AG09319 (cell line): ENCODE data around the gene SCAF11.

Source experiments
- DNase-seq: peaks from one replicate; pipeline ENCODE4 v3.0.0-alpha.2; 2010; ENCODE audit warnings: low read depth; ENCODE audit errors: extremely low read depth
- CTCF ChIP-seq: IDR thresholded peaks from 2 replicates; pipeline ENCODE4 v1.5.1; 2011; ENCODE audit warnings: low read depth, mild to moderate bottlenecking, inconsistent platforms, low read length, moderate library complexity

Gene SCAF11

DNA sequence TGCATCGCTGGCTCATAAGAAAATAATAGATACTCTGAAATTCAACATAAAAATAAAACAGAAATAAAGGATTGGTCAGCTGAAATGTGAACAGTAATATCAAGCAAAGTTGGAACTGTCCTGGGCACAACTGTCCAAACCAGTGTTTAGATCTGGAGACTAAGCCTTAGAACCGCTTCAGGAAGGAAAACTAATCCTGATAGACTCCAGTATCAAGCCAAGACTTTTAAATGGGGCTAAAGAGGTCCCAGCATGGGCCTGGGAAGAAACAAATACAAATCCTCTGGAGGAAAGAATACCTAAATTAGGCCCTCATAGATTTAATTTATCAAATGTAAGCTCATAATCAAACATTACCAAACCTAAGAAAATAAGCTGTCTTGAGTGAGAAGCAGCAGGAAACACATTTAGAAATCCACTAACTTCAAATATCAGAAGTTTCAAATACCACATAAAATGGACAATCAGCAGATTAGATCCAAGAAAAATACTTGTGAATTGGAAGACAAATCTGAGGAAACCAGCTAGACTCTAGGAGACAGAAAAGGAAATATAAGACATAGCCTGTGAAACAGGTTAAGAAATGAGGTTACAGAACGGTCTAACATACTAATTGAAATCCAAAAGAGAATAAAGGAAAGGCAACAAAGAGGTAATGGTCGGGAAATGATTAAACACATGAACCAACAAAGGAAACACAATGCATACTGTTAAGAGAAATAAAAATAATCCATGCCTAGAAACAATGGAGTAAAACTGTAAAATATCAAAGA is 27.6 kb downstream of the SCAF11 start:
- TF ChIP-seq CTCF = no peak
- DNase-seq = no peak

DNA sequence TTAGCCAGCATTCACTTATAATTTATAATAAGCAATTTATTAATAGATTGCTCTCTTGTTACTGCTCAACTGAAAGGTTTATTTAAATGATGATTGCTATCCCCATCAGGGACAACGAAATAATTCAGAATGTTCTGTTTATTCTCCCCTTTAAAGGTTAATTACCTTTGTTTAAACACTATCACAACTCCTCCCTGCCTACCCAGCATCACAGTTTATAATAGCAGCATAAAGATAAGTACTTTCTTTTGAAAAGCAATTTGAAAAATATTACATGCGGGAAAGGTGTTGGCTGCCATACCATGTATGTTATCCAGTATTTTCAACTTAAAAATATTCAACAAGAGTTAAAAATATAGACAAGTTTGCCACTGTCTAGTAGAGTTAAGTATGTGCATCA is 30.6 kb downstream of the SCAF11 start:
- TF ChIP-seq CTCF = no peak
- DNase-seq = no peak

DNA sequence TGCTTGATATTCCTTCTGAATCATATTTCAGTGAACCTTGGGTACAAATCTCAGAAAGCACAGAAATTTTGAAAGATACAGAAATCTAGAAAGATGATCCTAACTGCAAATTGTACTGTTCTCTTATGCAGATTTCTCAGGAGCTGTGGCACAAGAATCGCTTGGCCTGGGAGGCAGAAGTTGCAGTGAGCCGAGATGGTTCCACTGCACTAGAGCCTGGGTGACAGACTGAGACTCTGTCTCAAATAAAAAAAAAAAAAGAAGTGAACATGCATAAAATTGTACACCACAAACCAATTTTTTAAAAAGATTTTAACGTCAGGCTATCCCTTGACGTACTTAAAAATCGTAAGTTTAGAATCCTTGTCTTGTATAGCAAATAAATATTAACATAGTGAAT is 31.3 kb downstream of the SCAF11 start:
- TF ChIP-seq CTCF = no peak
- no peak for DNase-seq

DNA sequence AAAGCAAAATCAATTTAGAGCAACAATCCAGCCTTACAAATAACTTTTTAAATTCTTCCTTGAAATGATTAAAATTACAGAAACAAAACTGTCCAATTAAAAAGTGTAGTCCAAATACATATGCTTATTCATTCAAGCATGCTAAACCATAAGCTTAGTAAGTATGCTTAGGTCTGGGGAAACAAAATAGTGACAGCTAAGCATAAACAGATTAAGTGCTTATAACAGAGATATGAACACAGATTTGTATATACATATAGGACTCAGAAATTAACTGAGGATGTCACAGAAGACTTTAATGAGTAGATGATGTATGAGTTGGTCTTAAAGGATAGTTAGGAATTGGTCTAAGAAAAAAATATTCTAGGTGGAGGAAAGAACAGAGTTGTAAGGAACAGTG is 41.8 kb downstream of the SCAF11 start:
- TF ChIP-seq CTCF = no peak
- DNase-seq = no peak

DNA sequence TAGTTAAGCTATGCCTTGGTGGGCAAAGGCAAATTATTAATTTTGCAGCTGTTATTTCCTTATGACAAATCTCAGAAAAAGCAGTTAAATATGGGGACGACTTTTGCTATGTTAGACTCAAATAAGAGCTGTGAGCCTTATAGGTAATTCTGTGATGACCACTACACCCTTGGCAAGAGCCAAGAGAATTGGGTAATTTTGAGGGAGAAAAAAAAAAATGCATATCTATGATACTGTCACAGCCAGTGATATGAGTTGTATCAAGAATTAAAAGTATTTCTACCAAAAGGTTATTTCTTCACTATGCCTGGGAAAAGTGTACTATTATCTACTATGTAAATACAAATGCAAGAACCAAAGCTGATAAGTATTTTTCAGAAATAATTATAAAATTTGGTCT is 43.9 kb downstream of the SCAF11 start:
- no peak for TF ChIP-seq CTCF
- DNase-seq = no peak

GRCh38 chr12:45944771-45945170 is 45.6 kb downstream of the SCAF11 start:
- DNase-seq = no peak
- no peak for TF ChIP-seq CTCF

- TF ChIP-seq CTCF = no peak
- DNase-seq = no peak
Observed at GRCh38 chr12:45939759-45940158, 50.6 kb downstream of the SCAF11 start.
